SU-DHL-6 (cell line): ENCODE results near the gene SPRR2E.

ENCODE experiments used
- CTCF ChIP-seq: fragments of 200-600 bp; sonication (generic); IDR thresholded peaks from one replicate; pipeline ENCODE4 v1.5.1; 2017; ENCODE audit warnings: antibody characterized with exemption, mild to moderate bottlenecking, low read length, moderate library complexity; ENCODE audit not compliant: insufficient read depth, poor library complexity, severe bottlenecking
- EZH2phosphoT487 ChIP-seq: fragments of 200-600 bp; sonication (generic), shearing (Covaris generic); conservative IDR thresholded peaks from 2 replicates; pipeline ENCODE4 v1.6.1; 2018; ENCODE audit warnings: mild to moderate bottlenecking, antibody characterized with exemption, low read length, moderate library complexity, mixed read lengths

GRCh38 chr1:153058826-153059784 is 35.2 kb downstream of the SPRR2E start:
- TF ChIP-seq CTCF (no peak), EZH2phosphoT487 (no peak)
